Transverse colon (tissue), 4 donors: ENCODE results near the gene SAMD1. TPM values are rescaled to one million over a fixed set of nuclear protein-coding genes. Genes with fewer than 3 reads are reported as not detected.
A peak's percentile ranks its signal among the peaks of the same experiment; 100 is the strongest.

Experiments used
- DNase-seq: peaks from one replicate; pipeline ENCODE4 v3.0.0-alpha.2; 2019
- H3K27ac ChIP-seq, 4 donors: fragments of 200-600 bp; sonication (generic); 2 replicates each; pipeline ENCODE4 v1.5.1; 2016 to 2018; ENCODE audit warnings: inconsistent platforms in 4 of 4
- H3K27me3 ChIP-seq: fragments of 200-600 bp; sonication (generic); 2 replicates; pipeline ENCODE4 v1.5.1; 2017; ENCODE audit warnings: inconsistent platforms
- H3K36me3 ChIP-seq, 4 donors: fragments of 200-600 bp; sonication (generic); 2 replicates each; pipeline ENCODE4 v1.5.1; 2017 to 2019; ENCODE audit warnings: inconsistent platforms in 4 of 4
- H3K4me1 ChIP-seq, 4 donors: fragments of 200-600 bp; sonication (generic); 2 replicates each; pipeline ENCODE4 v1.5.1; 2017 to 2020; ENCODE audit warnings: inconsistent platforms in 4 of 4
- H3K4me3 ChIP-seq, 4 donors: fragments of 200-600 bp; sonication (generic); 1 replicate in 1 of 4; 2 replicates in 3 of 4; pipeline versions ENCODE4 v1.5.1 to v1.6.1; 2017 to 2019; ENCODE audit warnings: inconsistent platforms in 4 of 4
- H3K9me3 ChIP-seq, 2 donors: fragments of 200-600 bp; sonication (generic); 2 replicates each; pipeline ENCODE4 v1.5.1; 2017 to 2019; ENCODE audit warnings: inconsistent platforms in 2 of 2
- EP300 ChIP-seq: sonication (generic); formaldehyde crosslinking; IDR thresholded peaks from one replicate; pipeline ENCODE4 v1.6.1; 2017; ENCODE audit warnings: antibody characterized with exemption, low read depth
- POLR2A ChIP-seq: fragments of 450-650 bp; IDR thresholded peaks from one replicate; pipeline ENCODE4 v1.6.1; 2016; ENCODE audit warnings: antibody characterized with exemption, mild to moderate bottlenecking, moderate library complexity
- POLR2AphosphoS5 ChIP-seq, 3 donors: sonication (generic); formaldehyde crosslinking; IDR thresholded peaks; one replicate each; pipeline ENCODE4 v1.6.1; 2016; ENCODE audit warnings: antibody characterized with exemption in 3 of 3
- WGBS, 2 donors: methylation state at CpG; one replicate each; pipeline ENCODE4 v1.1.5; 2018; ENCODE audit warnings: low coverage in 1 of 2; 5-methylcytosine and 5-hydroxymethylcytosine counted together
- in situ Hi-C, 4 donors: fragments of 200-750 bp; cut with MboI; loops; one replicate each; pipeline versions ENCODE4 v1.15.0 to v1.15.1; 2017; ENCODE audit warnings: low sequenced_read_pairs in 3 of 4, low pct_ligation_motif_present in 1 of 4, low pct_unique_long_range_greater_than_20kb in 1 of 4
- intact Hi-C: fragments of 100-400 bp; cut with DNase I; formaldehyde crosslinking; loops from one replicate; pipeline ENCODE4 v1.15.1; 2023; ENCODE audit warnings: low total_unique reads
- total RNA-seq, 4 donors: library from RNA; depleted of rRNA; stranded (reverse); fragments of >200 nt; gene quantifications; one replicate each; pipeline ENCODE4 v1.1.0, GENCODE V29; 2016
- TF ChIP-seq, protein P1 (sequence below), 5 experiments: fragments of 200-600 bp in 3 of 5; fragments of 450-650 bp in 2 of 5; sonication (generic) in 3 of 5; IDR thresholded peaks; 1 replicate in 2 of 5; 2 replicates in 3 of 5; pipeline ENCODE4 v1.5.1; 2016 to 2017; ENCODE audit warnings: antibody characterized with exemption in 5 of 5, inconsistent platforms in 3 of 5, mild to moderate bottlenecking in 2 of 5, moderate library complexity in 1 of 5

SAMD1 gene
- total RNA-seq, 4 donors from 2014 or later, result 7.6 to 37.5 (median 36.8) TPM

DNA sequence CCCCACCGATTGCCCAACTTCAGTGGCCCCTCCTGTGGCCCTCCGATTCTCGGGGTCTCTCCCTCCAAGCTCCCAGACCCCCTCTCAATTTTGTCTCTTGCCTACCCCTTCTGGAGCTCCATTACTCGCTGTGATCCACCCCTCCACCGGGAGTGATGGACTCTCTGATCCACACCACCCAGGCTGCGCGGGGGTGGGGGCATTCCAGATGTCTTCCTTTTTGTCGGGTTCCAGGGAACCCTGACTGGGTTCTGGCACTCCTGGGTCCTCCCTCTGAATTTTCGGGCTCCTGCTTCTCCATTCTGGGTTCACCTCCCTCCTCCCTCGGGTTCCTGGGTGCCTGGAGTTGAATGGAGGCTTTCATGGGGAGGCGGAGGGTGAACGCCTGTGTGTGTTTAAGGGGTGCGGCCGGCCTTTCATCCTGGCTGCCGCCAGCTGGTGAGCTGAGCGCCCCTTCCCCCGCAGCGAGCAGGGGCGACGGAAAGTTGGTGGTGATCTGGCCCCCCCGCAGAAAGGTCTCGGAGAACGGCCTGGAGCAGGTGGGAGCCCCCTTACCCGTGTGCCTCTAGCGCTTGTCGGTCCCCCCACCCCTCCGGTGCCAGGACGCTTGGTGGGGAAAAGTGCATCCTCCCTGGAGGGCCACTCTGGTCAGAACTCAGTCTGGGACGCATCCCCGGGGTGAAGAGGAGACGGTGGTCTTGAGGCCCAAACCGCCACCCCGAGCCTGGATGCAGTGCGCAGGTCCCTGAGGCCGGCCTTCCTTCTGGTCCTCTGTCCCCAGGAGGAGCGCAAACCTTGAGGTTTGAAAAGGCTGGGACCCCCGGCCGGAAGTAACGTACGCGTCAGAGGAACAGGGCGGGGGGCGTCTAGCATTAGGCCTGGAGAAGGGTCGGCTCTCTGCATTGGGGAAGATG lies 16.4 kb downstream of the SAMD1 start:
- peak; percentile 78 for DNase-seq
- in situ Hi-C loops, result loop anchor here in 3 of 4 donors (10.0 to 25.0 kb wide), 3 partner anchors 187 to 487 kb away; partner anchors contain the start of gene NANOS3 (in 3 of the 3)
- peaks cover 11 to 53% (median 31%) of the 10 kb centered on the region in 4 donors for H3K4me1 ChIP-seq

GRCh38 chr19:14073261-14073924 lies 17.2 kb downstream of the SAMD1 start:
- Histone ChIP-seq H3K36me3 (no peaks in the 10 kb centered on the region), H3K9me3 (no peaks in the 10 kb centered on the region), H3K27me3 (no peaks in the 10 kb centered on the region), H3K4me1 (peaks cover 11 to 52% (median 31%) of the 10 kb centered on the region in 4 donors), H3K4me3 (peak overlapping the region; percentile 44 to 84 (median 70)), H3K27ac (peak overlapping the region; percentile 95 to 98 (median 97))
- in situ Hi-C loops (loop anchor here in 3 of 4 donors (10.0 to 25.0 kb wide), 3 partner anchors 186 to 486 kb away; partner anchors contain the start of gene NANOS3 (in 3 of the 3)), intact Hi-C loops (loop anchor here (5.0 kb wide), 1 partner anchor 64 kb away; the partner anchor contains the start of gene ASF1B)
- TF ChIP-seq, protein P1, sequence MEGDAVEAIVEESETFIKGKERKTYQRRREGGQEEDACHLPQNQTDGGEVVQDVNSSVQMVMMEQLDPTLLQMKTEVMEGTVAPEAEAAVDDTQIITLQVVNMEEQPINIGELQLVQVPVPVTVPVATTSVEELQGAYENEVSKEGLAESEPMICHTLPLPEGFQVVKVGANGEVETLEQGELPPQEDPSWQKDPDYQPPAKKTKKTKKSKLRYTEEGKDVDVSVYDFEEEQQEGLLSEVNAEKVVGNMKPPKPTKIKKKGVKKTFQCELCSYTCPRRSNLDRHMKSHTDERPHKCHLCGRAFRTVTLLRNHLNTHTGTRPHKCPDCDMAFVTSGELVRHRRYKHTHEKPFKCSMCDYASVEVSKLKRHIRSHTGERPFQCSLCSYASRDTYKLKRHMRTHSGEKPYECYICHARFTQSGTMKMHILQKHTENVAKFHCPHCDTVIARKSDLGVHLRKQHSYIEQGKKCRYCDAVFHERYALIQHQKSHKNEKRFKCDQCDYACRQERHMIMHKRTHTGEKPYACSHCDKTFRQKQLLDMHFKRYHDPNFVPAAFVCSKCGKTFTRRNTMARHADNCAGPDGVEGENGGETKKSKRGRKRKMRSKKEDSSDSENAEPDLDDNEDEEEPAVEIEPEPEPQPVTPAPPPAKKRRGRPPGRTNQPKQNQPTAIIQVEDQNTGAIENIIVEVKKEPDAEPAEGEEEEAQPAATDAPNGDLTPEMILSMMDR (IDR thresholded peaks at IDR 0.05), result peak in 4 of 5 experiments; percentile 2 to 56 (median 26)
- TF ChIP-seq POLR2AphosphoS5 (IDR thresholded peaks at IDR 0.05), result peak in 2 of 3 donors; percentile 41 to 79
- peak; percentile 63 for TF ChIP-seq POLR2A
- no peak for TF ChIP-seq EP300
- WGBS, 2 donors, result 1% methylated on average over 72 of the region's 106 CpGs; no CpG with 5 or more reads in 1 of the 2 donors
- peak; percentile 80 for DNase-seq

More for the DNA sequence above, 16.4 kb downstream of the SAMD1 start:
- H3K36me3 ChIP-seq, result no peaks in the 10 kb centered on the region
- H3K4me3 ChIP-seq, result peak overlapping the region; percentile 44 to 84 (median 70)
- WGBS, 2 donors, result 0 to 2% methylated on average over 2 to 37 of the region's 44 CpGs
- peak overlapping the region; percentile 95 to 98 (median 97) for H3K27ac ChIP-seq
- intact Hi-C loops, result loop anchor here (2.0 to 5.0 kb wide), 2 partner anchors 63 to 193 kb away; partner anchors contain the start of gene ASF1B
- TF ChIP-seq EP300 (no peak), POLR2AphosphoS5 (IDR thresholded peaks at IDR 0.05) (peak in 2 of 3 donors; percentile 41 to 48), POLR2A (peak; percentile 44)
- TF ChIP-seq, protein P1 (IDR thresholded peaks at IDR 0.05), result no peak
- no peaks in the 10 kb centered on the region for H3K9me3 ChIP-seq
- no peaks in the 10 kb centered on the region for H3K27me3 ChIP-seq

DNA sequence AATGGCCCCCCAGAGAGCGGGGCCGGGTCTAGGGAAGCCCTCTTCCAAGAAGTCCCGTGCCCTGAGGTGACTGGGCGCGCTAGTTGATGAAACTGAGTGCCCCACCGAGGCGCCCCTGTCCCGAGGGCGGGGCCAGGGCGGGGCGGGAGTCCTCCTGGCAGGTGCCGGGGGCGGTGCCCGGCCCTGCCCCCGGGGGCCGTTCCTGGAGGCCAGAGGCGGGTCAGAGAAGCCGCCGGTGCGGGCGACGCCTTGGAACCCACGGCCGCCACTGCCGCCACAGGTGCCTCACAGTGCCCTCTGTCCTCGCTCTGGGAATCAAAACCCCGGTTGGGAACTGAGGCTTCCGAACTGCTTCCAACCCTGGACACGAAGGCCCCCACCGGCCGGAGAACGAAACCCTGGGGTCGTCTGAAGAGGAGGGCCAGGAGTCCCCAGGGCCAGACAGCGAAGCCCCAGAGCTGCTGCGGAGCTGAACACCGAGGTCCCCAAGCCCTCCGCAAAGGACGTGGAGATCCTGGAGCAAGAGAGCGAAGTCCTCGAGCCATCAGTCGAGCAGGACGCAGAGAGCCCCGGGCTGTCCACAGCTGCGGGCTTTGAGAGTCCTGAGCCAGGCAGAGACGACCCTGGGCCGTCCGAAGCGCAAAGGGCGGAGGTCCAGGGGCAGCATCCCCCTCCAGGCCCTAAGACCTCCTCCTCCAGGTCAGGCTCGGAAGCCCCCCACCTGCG lies 17.9 kb downstream of the SAMD1 start, which contains the start of gene MISP3:
Gene MISP3 (plus strand): TSS at position 252 of the 726 bp plus-strand sequence. CDS start 524 bp downstream, outside the sequence.
- TF ChIP-seq POLR2AphosphoS5 (IDR thresholded peaks at IDR 0.05) (peak; percentile 46 to 78 (median 69)), POLR2A (peak; percentile 76), EP300 (no peak)
- TF ChIP-seq, protein P1 (IDR thresholded peaks at IDR 0.05), result peak in 2 of 5 experiments; percentile 23 to 40
- in situ Hi-C loops, result loop anchor here in 3 of 4 donors (10.0 to 25.0 kb wide), 3 partner anchors 185 to 485 kb away; partner anchors contain the start of gene NANOS3 (in 3 of the 3)
- Histone ChIP-seq H3K27ac (peak within 1 kb of the TSS; percentile 95 to 98 (median 97)), H3K4me1 (peaks cover 11 to 48% (median 31%) of the 10 kb centered on the region in 4 donors), H3K9me3 (no peaks in the 10 kb centered on the region), H3K27me3 (no peaks in the 10 kb centered on the region), H3K36me3 (no peaks in the 10 kb centered on the region), H3K4me3 (peak within 1 kb of the TSS; percentile 44 to 84 (median 70))
- intact Hi-C loops, result loop anchor here (5.0 kb wide), 1 partner anchor 65 kb away; the partner anchor contains the start of gene ASF1B
- DNase-seq, result peak; percentile 92
- 1% methylated on average over 40 of the region's 51 CpGs; no CpG with 5 or more reads in 1 of the 2 donors for WGBS, 2 donors
